HUES64 (cell line): ENCODE results near the gene SLC46A2.
A peak's percentile ranks its signal among the peaks of the same experiment; 100 is the strongest.

Source experiments
- H3K27ac ChIP-seq: 2 replicates; pipeline ENCODE4 v1.7.0; 2013; ENCODE audit warnings: low read depth, low read length, inconsistent platforms
- H3K27me3 ChIP-seq: 2 replicates; pipeline ENCODE4 v1.6.1; 2013; ENCODE audit warnings: mild to moderate bottlenecking, low read length; ENCODE audit not compliant: insufficient read depth
- H3K36me3 ChIP-seq: 2 replicates; pipeline ENCODE4 v1.6.1; 2013; ENCODE audit warnings: mild to moderate bottlenecking, low read length; ENCODE audit not compliant: insufficient read depth
- H3K4me1 ChIP-seq: 2 replicates; pipeline ENCODE4 v1.6.1; 2013; ENCODE audit warnings: mild to moderate bottlenecking, low read length, moderate library complexity; ENCODE audit not compliant: insufficient read depth
- H3K4me3 ChIP-seq: 2 replicates; pipeline ENCODE4 v1.5.1; 2013; ENCODE audit warnings: mild to moderate bottlenecking, low read length, moderate library complexity
- H3K9ac ChIP-seq: 2 replicates; pipeline ENCODE4 v1.6.1; 2013; ENCODE audit warnings: mild to moderate bottlenecking, low read depth, low read length
- H3K9me3 ChIP-seq: 2 replicates; pipeline ENCODE4 v1.6.1; 2013; ENCODE audit warnings: low read depth, low read length; ENCODE audit not compliant: insufficient read depth
- WGBS: fragments of 150-250, 120-280 bp; methylation state at CpG from one replicate; pipeline ENCODE4 v1.1.7; 2013; ENCODE audit warnings: missing lambda C conversion rate; 5-methylcytosine and 5-hydroxymethylcytosine counted together

The SLC46A2 gene

GRCh38 chr9:112868461-112868860 lies 22.2 kb downstream of the SLC46A2 start:
- Histone ChIP-seq H3K4me3 (no peak overlapping the region), H3K27ac (no peak overlapping the region), H3K9ac (no peak overlapping the region), H3K36me3 (peaks cover 5% of the 10 kb centered on the region; the same call in 1 of the 2 replicates), H3K9me3 (no peaks in the 10 kb centered on the region), H3K27me3 (no peaks in the 10 kb centered on the region), H3K4me1 (peaks cover 3% of the 10 kb centered on the region; the same call in 1 of the 2 replicates)
- WGBS = 93% methylated on average over 10 of the region's 10 CpGs

- peaks cover 3% of the 10 kb centered on the region; the same call in 1 of the 2 replicates for H3K4me1 ChIP-seq
- H3K4me3 ChIP-seq = no peak overlapping the region
- no peaks in the 10 kb centered on the region for H3K9me3 ChIP-seq
- no peaks in the 10 kb centered on the region for H3K27me3 ChIP-seq
- no peak overlapping the region for H3K9ac ChIP-seq
- peaks cover 5% of the 10 kb centered on the region; the same call in 1 of the 2 replicates for H3K36me3 ChIP-seq
- peak overlapping the region; percentile 50; the same call in 1 of the 2 replicates for H3K27ac ChIP-seq
- WGBS = 42% methylated on average over 3 of the region's 3 CpGs
Measured at GRCh38 chr9:112867275-112867991, 23.2 kb downstream of the SLC46A2 start.

- peaks cover 3% of the 10 kb centered on the region; the same call in 1 of the 2 replicates for H3K4me1 ChIP-seq
- no peak overlapping the region for H3K4me3 ChIP-seq
- no peak overlapping the region for H3K9ac ChIP-seq
- WGBS = 73% methylated on average over 1 of the region's 1 CpG
- H3K36me3 ChIP-seq = peaks cover 5% of the 10 kb centered on the region; the same call in 1 of the 2 replicates
- no peaks in the 10 kb centered on the region for H3K9me3 ChIP-seq
- no peaks in the 10 kb centered on the region for H3K27me3 ChIP-seq
- H3K27ac ChIP-seq = no peak overlapping the region
Measured at GRCh38 chr9:112866662-112867274, 23.9 kb downstream of the SLC46A2 start.

- H3K4me1 ChIP-seq = peaks cover 3% of the 10 kb centered on the region; the same call in 1 of the 2 replicates
Measured at GRCh38 chr9:112864982-112865381, 25.7 kb downstream of the SLC46A2 start.

GRCh38 chr9:112864403-112864802 lies 26.3 kb downstream of the SLC46A2 start:
- 61% methylated on average over 3 of the region's 3 CpGs for WGBS
- H3K9me3 ChIP-seq = no peaks in the 10 kb centered on the region
- no peak overlapping the region for H3K27ac ChIP-seq
- H3K4me3 ChIP-seq = no peak overlapping the region
- no peaks in the 10 kb centered on the region for H3K27me3 ChIP-seq
- peaks cover 5% of the 10 kb centered on the region; the same call in 1 of the 2 replicates for H3K36me3 ChIP-seq
- H3K9ac ChIP-seq = no peak overlapping the region
- peaks cover 3% of the 10 kb centered on the region; the same call in 1 of the 2 replicates for H3K4me1 ChIP-seq

More at GRCh38 chr9:112864982-112865381, 25.7 kb downstream of the SLC46A2 start:
- no peaks in the 10 kb centered on the region for H3K27me3 ChIP-seq
- WGBS = 97% methylated on average over 7 of the region's 7 CpGs
- H3K9me3 ChIP-seq = no peaks in the 10 kb centered on the region
- no peak overlapping the region for H3K9ac ChIP-seq
- no peak overlapping the region for H3K4me3 ChIP-seq
- H3K36me3 ChIP-seq = peaks cover 5% of the 10 kb centered on the region; the same call in 1 of the 2 replicates
- no peak overlapping the region for H3K27ac ChIP-seq

- Histone ChIP-seq H3K9ac (no peak overlapping the region), H3K27me3 (no peaks in the 10 kb centered on the region), H3K9me3 (no peaks in the 10 kb centered on the region), H3K4me3 (no peak overlapping the region), H3K27ac (no peak overlapping the region), H3K4me1 (peaks cover 3% of the 10 kb centered on the region; the same call in 1 of the 2 replicates), H3K36me3 (peaks cover 5% of the 10 kb centered on the region; the same call in 1 of the 2 replicates)
- WGBS = 83% methylated on average over 2 of the region's 2 CpGs
Measured at GRCh38 chr9:112863746-112864145, 26.9 kb downstream of the SLC46A2 start.

GRCh38 chr9:112863214-112863613 lies 27.5 kb downstream of the SLC46A2 start:
- Histone ChIP-seq H3K36me3 (peaks cover 5% of the 10 kb centered on the region; the same call in 1 of the 2 replicates), H3K9ac (no peak overlapping the region), H3K9me3 (no peaks in the 10 kb centered on the region), H3K4me3 (no peak overlapping the region), H3K27me3 (no peaks in the 10 kb centered on the region), H3K4me1 (peaks cover 3% of the 10 kb centered on the region; the same call in 1 of the 2 replicates), H3K27ac (no peak overlapping the region)
- 44% methylated on average over 4 of the region's 4 CpGs for WGBS

GRCh38 chr9:112861638-112862555 lies 28.8 kb downstream of the SLC46A2 start:
- H3K36me3 ChIP-seq = peaks cover 5% of the 10 kb centered on the region; the same call in 1 of the 2 replicates
- no peaks in the 10 kb centered on the region for H3K4me1 ChIP-seq
- no peak overlapping the region for H3K4me3 ChIP-seq
- no peak overlapping the region for H3K27ac ChIP-seq
- H3K27me3 ChIP-seq = no peaks in the 10 kb centered on the region
- 90% methylated on average over 19 of the region's 19 CpGs for WGBS
- H3K9ac ChIP-seq = no peak overlapping the region
- H3K9me3 ChIP-seq = no peaks in the 10 kb centered on the region

- Histone ChIP-seq H3K9me3 (no peaks in the 10 kb centered on the region), H3K27ac (no peak overlapping the region), H3K27me3 (no peaks in the 10 kb centered on the region), H3K4me3 (no peak overlapping the region), H3K36me3 (peaks cover 5% of the 10 kb centered on the region; the same call in 1 of the 2 replicates), H3K4me1 (no peaks in the 10 kb centered on the region), H3K9ac (no peak overlapping the region)
- 80% methylated on average over 3 of the region's 3 CpGs for WGBS
Measured at GRCh38 chr9:112861155-112861554, 29.5 kb downstream of the SLC46A2 start.

- Histone ChIP-seq H3K4me3 (no peak overlapping the region), H3K36me3 (peaks cover 3% of the 10 kb centered on the region; the same call in 1 of the 2 replicates), H3K27ac (no peak overlapping the region), H3K4me1 (no peaks in the 10 kb centered on the region), H3K27me3 (no peaks in the 10 kb centered on the region), H3K9ac (no peak overlapping the region), H3K9me3 (no peaks in the 10 kb centered on the region)
- 98% methylated on average over 1 of the region's 1 CpG for WGBS
Measured at GRCh38 chr9:112860451-112860850, 30.2 kb downstream of the SLC46A2 start.
